ENCODE results near the gene RWDD2A.
"Not testable (repeated sequence)": the region's sequence is repeated elsewhere in the genome, so short reads cannot be mapped to it uniquely, and the experiment has no call there.

RWDD2A gene

DNA sequence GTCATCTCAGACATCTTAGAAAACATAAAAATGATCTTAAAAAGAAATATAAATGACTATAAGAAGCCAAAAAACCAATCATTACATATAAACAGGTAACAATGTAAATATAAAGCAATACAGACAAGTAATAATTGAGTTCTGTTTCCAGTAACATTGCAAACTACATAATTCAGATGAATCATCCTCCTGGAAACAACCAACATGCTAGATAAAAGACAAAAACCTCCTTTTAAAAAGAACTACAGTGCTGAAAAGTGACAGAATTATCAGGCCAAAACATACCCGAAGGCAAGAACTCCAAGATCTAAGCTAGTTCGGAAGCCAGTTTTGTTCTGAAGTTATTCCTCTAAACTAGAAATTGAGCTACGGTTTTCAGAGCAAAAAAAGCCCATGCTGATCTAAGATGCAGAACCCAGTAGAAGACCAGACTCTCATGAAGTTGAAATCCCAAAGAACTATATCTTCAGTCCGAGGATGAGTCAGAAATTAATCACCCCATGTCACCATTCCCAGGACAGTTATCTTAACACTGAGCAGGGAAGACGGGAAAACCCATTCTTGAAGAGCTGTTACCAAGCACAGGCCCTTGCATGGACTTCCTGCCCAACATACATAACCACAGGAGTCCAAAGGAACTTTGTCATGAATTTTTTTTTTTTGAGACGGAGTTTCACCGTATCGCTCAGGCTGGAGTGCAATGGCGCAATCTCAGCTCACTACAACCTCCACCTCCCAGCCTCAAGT lies 9.9 kb upstream of the RWDD2A start:
- peak; percentile 39 for DNase-seq (ENCODE audit: extremely low read depth, low read depth)
- H3K4me3 ChIP-seq (replicated peaks; ENCODE audit: low read depth, low read length): no peak overlapping the region
- TF ChIP-seq, protein P1, sequence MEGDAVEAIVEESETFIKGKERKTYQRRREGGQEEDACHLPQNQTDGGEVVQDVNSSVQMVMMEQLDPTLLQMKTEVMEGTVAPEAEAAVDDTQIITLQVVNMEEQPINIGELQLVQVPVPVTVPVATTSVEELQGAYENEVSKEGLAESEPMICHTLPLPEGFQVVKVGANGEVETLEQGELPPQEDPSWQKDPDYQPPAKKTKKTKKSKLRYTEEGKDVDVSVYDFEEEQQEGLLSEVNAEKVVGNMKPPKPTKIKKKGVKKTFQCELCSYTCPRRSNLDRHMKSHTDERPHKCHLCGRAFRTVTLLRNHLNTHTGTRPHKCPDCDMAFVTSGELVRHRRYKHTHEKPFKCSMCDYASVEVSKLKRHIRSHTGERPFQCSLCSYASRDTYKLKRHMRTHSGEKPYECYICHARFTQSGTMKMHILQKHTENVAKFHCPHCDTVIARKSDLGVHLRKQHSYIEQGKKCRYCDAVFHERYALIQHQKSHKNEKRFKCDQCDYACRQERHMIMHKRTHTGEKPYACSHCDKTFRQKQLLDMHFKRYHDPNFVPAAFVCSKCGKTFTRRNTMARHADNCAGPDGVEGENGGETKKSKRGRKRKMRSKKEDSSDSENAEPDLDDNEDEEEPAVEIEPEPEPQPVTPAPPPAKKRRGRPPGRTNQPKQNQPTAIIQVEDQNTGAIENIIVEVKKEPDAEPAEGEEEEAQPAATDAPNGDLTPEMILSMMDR (IDR thresholded peaks at IDR 0.05; ENCODE audit: low read depth, low read length, missing control alignments): no peak

DNA sequence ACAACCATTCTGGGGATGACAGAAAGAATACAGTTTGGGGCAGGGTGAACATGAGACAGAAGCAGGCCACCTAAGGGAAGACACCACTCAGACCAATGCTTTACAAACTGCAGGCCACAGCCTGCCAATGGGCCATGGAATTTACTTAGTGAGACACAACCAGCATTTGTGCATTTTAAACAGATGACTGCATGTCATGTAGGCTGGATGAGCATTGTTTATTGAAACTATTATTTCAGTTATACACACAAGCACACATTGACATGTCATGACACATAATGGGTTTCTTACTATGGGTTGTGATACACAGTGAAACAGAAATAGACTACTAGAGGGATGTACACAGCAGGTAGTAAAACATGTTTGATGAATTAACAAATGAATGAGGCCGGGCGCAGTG lies 8.1 kb upstream of the RWDD2A start:
- no peak for DNase-seq (ENCODE audit: extremely low read depth, low read depth)
- TF ChIP-seq, protein P1 (IDR thresholded peaks at IDR 0.05; ENCODE audit: low read depth, low read length, missing control alignments): no peak

DNA sequence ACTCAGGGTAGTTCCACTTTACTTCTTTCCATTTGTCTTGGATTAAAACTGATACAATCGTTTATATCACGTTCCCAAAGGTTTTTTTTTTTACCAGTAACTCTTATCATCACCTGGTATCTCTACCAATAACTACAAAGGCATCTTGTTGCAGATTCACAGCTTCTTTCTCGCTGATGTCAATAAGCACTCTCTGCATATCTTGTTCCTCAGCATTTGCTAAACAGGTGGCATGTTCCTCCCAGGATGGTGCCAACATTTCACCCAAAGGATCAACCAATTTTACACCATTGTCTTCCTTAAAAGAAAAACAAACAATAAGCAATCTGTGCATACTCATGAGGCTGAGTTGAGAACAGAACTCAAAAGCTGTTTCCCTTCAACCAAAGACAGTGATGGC lies 4.7 kb upstream of the RWDD2A start:
- no peak overlapping the region for H3K4me3 ChIP-seq (replicated peaks; ENCODE audit: low read depth, low read length)
- TF ChIP-seq, protein P1 (IDR thresholded peaks at IDR 0.05; ENCODE audit: low read depth, low read length, missing control alignments): no peak
- no peak for DNase-seq (ENCODE audit: extremely low read depth, low read depth)

More for the DNA sequence above, 8.1 kb upstream of the RWDD2A start:
- no peak overlapping the region for H3K4me3 ChIP-seq (replicated peaks; ENCODE audit: low read depth, low read length)

DNA sequence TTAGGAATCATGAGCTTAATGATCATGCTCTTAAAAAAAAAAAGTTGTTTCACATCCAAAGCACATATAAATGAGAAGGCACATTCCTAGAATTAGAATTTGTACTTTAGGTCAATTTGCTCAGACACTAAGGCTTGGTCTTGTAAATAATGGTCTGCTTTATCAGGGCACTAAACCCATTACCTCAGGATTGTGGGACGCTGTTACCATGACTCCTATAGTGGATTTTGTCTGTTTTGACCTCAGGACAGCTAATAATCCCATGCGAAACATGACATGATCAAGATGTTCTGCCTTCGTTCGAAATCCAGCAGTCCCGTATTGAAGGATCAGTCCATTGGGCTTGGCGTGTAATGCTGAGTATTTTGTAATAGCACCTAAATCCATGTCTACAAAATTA lies 2.5 kb upstream of the RWDD2A start:
- no peak overlapping the region for H3K4me3 ChIP-seq (replicated peaks; ENCODE audit: low read depth, low read length)
- TF ChIP-seq, protein P1 (IDR thresholded peaks at IDR 0.05; ENCODE audit: low read depth, low read length, missing control alignments): no peak
- DNase-seq (ENCODE audit: extremely low read depth, low read depth): no peak

DNA sequence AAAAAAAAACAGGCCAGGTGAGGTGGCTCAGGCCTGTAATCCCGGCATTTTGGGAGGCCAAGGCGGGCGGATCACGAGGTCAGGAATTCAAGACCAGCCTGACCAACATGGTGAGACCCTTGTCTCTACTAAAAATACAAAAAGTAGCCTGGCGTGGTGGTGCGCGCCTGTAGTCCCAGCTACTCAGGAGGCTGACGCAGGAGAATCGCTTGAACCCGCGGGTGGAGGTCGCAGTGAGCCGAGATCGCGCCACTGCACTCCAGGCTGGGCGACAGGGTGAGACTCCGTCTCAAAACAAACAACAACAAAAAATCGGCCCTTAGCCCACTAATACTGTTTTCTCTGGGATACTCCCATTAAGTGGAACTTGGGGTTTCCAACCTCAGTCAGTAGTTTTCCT lies 1.2 kb upstream of the RWDD2A start:
- DNase-seq (ENCODE audit: extremely low read depth, low read depth): not testable (repeated sequence)
- peak overlapping the region; percentile 79 for H3K4me3 ChIP-seq (replicated peaks; ENCODE audit: low read depth, low read length)

DNA sequence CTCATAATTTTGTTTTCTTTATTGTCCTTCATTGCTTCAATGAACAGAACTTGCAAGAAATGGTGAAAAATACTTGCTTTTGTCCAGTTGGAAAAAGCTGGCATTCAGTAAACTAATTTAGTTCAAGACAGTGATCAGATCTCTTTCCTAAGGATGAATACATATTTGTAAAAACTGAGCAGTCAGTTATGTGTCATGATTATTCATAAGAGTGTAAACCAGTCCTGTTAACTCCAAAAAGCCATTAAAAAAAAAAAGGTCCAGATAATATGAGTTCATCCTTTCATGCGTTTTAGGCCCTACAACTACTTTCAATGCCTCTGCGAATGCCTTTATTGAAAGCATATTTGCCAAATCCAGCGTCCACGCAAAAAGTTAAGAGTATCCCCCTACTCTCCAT lies 701 bp upstream of the RWDD2A start:
- TF ChIP-seq, protein P1 (IDR thresholded peaks at IDR 0.05; ENCODE audit: low read depth, low read length, missing control alignments): no peak
- DNase-seq (ENCODE audit: extremely low read depth, low read depth): no peak
- H3K4me3 ChIP-seq (replicated peaks; ENCODE audit: low read depth, low read length): peak overlapping the region; percentile 79

DNA sequence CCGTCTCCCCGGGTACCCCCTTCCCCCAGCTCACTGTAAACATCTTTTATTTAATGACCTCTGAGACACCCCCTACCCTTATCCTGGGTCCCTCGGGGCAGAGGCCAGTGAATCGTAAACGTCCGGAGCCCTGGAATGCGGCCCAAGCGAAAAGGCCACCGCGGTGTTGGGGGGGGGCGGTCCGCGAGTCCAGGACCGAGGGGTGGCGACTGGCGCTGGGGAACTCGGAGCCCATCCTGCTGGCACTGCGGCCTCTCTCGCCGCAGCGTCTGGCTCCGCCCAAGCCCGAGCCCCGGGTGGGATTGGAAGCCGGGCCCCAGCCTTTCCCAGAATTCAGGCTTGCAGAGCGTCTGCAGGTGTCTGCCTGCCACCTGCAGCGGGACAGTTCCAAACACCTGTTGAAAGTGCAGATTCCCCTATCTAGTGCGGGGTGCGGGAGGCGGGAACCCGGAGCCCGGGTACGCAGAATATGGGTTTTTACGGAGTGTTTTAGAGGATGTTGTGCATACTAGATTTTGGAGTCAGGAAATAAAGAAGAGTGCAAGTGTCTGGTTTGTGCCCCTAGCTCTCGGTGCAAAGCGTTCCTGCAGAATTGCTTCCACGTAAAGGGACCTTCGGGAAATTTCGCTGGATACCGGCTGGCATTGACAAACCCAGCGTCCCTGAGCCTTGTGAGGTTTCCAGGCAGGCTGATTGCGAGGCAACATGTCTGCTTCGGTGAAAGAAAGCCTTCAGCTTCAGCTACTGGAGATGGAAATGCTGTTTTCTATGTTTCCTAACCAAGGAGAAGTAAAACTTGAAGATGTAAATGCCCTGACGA lies 800 bp downstream of the RWDD2A start:
- no peak for DNase-seq (ENCODE audit: extremely low read depth, low read depth)
- TF ChIP-seq, protein P1 (IDR thresholded peaks at IDR 0.05; ENCODE audit: low read depth, low read length, missing control alignments): no peak
- H3K4me3 ChIP-seq (replicated peaks; ENCODE audit: low read depth, low read length): peak overlapping the region; percentile 79
